PFSK-1 (cell line): ENCODE measurements around the gene F7.

ENCODE experiments used
- FOXP2 ChIP-seq: optimal IDR thresholded peaks from 2 replicates; pipeline ENCODE3; 2011; ENCODE audit warnings: borderline replicate concordance, control low read depth, inconsistent platforms; ENCODE audit not compliant: insufficient read depth; ENCODE audit errors: extremely low read length, extremely low read depth
- POLR2AphosphoS5 ChIP-seq: IDR thresholded peaks from 2 replicates; pipeline ENCODE4 v1.6.1; 2012; ENCODE audit warnings: low read depth, mild to moderate bottlenecking, control low read depth, low read length, moderate library complexity
- REST ChIP-seq, 2 experiments: IDR thresholded peaks; 2 replicates each; pipeline versions ENCODE4 v1.6.1 to v1.8.0; 2011 to 2012; ENCODE audit warnings: low read depth in 2 of 2, low read length in 2 of 2, control low read depth in 1 of 2, inconsistent platforms in 1 of 2, mild to moderate bottlenecking in 1 of 2, moderate library complexity in 1 of 2; ENCODE audit not compliant: insufficient read depth in 1 of 2
- SIN3A ChIP-seq: IDR thresholded peaks from 2 replicates; pipeline ENCODE4 v1.6.1; 2012; ENCODE audit warnings: mild to moderate bottlenecking, low read length, moderate library complexity, borderline replicate concordance; ENCODE audit not compliant: insufficient read depth
- TAF1 ChIP-seq: IDR thresholded peaks from 2 replicates; pipeline ENCODE4 v1.6.1; 2012; ENCODE audit warnings: low read length, control low read depth, borderline replicate concordance; ENCODE audit not compliant: insufficient read depth

Gene F7

DNA sequence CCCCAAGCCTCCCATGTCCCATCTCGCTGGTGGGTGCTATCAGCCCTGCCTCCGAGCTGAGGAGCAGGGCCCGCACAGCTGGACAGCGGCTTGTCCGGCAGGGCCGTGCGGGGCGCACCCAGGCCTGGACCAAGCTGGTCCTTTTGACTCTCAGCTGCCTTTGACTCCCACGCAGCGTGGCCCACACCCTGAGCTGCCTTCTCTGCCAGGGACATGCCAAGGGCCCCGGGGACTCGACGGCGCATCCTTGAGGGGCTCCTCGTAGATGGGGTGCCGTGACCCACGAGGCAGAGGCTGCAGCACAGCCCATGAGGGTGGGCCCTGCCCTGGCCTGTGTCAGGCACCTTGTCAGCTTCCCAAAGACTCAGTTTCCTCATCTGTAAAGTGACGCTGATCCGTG, 38.8 kb upstream of the F7 start:
- TF ChIP-seq FOXP2 (no peak), REST (IDR thresholded peaks at IDR 0.05; ENCODE audit: insufficient read depth in 1 of 2, low read depth in 2 of 2, low read length in 2 of 2) (no peak), SIN3A (no peak), POLR2AphosphoS5 (no peak), TAF1 (no peak)

- TF ChIP-seq FOXP2 (no peak), POLR2AphosphoS5 (no peak), SIN3A (no peak), TAF1 (no peak), REST (IDR thresholded peaks at IDR 0.05; ENCODE audit: insufficient read depth in 1 of 2, low read depth in 2 of 2, low read length in 2 of 2) (no peak)
Measured at GRCh38 chr13:113069861-113070805, 35.5 kb upstream of the F7 start.

GRCh38 chr13:113070855-113071254, 34.7 kb upstream of the F7 start:
- no peak for TF ChIP-seq FOXP2
- TF ChIP-seq SIN3A, result no peak
- TF ChIP-seq TAF1, result no peak

DNA sequence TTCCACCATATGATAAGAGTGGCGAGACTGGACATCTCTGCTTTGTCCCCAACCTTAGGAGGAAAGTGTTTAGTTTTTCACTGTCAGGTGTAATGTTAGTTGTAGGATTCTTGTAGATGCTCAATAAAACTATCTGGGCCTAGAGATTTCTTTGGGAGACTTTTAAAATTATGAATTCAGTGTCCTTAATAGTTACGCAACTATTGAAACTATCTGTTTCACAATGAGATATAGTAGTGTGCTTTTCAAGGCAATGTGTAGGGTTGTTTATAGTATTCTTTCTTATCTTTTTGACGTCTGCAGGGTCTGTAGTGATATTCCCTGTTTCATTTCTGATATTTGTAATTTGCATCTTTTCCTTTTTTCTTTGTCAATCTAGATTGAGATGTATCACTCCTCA, 33.2 kb upstream of the F7 start:
- TF ChIP-seq FOXP2 (no peak), POLR2AphosphoS5 (no peak), TAF1 (no peak), SIN3A (no peak), REST (IDR thresholded peaks at IDR 0.05; ENCODE audit: insufficient read depth in 1 of 2, low read depth in 2 of 2, low read length in 2 of 2) (no peak)

- TF ChIP-seq SIN3A (no peak), TAF1 (no peak), REST (IDR thresholded peaks at IDR 0.05; ENCODE audit: insufficient read depth in 1 of 2, low read depth in 2 of 2, low read length in 2 of 2) (no peak), POLR2AphosphoS5 (no peak), FOXP2 (no peak)
Measured at GRCh38 chr13:113073942-113074341, 31.6 kb upstream of the F7 start.
